Neural cell (in vitro differentiated cells): ENCODE results near the gene ERCC5.

Experiments
- EP300 ChIP-seq: fragments of 450-650 bp; conservative IDR thresholded peaks from 2 replicates; pipeline ENCODE4 v1.6.1; 2014; ENCODE audit warnings: antibody characterized with exemption, mild to moderate bottlenecking, moderate library complexity; ENCODE audit not compliant: poor library complexity, severe bottlenecking
- POLR2AphosphoS5 ChIP-seq: IDR thresholded peaks from 2 replicates; pipeline ENCODE4 v1.6.1; 2012
- REST ChIP-seq: IDR thresholded peaks from 2 replicates; pipeline ENCODE4 v1.6.1; 2012; ENCODE audit warnings: borderline replicate concordance
- SMC3 ChIP-seq: fragments of 450-650 bp; conservative IDR thresholded peaks from 2 replicates; pipeline ENCODE4 v1.6.1; 2014; ENCODE audit warnings: antibody characterized with exemption, mild to moderate bottlenecking, moderate library complexity; ENCODE audit not compliant: poor library complexity
- TF ChIP-seq, protein P1 (sequence below): fragments of 450-650 bp; IDR thresholded peaks from 2 replicates; pipeline ENCODE4 v1.5.1; 2014; ENCODE audit warnings: antibody characterized with exemption, mild to moderate bottlenecking, moderate library complexity; ENCODE audit not compliant: poor library complexity, severe bottlenecking

GRCh38 chr13:102805680-102806079, 40.2 kb upstream of the ERCC5 start:
- TF ChIP-seq, protein P1, sequence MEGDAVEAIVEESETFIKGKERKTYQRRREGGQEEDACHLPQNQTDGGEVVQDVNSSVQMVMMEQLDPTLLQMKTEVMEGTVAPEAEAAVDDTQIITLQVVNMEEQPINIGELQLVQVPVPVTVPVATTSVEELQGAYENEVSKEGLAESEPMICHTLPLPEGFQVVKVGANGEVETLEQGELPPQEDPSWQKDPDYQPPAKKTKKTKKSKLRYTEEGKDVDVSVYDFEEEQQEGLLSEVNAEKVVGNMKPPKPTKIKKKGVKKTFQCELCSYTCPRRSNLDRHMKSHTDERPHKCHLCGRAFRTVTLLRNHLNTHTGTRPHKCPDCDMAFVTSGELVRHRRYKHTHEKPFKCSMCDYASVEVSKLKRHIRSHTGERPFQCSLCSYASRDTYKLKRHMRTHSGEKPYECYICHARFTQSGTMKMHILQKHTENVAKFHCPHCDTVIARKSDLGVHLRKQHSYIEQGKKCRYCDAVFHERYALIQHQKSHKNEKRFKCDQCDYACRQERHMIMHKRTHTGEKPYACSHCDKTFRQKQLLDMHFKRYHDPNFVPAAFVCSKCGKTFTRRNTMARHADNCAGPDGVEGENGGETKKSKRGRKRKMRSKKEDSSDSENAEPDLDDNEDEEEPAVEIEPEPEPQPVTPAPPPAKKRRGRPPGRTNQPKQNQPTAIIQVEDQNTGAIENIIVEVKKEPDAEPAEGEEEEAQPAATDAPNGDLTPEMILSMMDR: no peak
- no peak for TF ChIP-seq EP300
- no peak for TF ChIP-seq REST
- no peak for TF ChIP-seq POLR2AphosphoS5
- TF ChIP-seq SMC3: no peak
